Stimulated activated effector memory CD8-positive, alpha-beta T cell treated with anti-CD3 and anti-CD28 coated beads, Interleukin-12 subunit alpha, Interleukin-12 subunit beta, amount 100 ng/mL, for 72 hours (primary cell): ENCODE results near the gene PTK7.
A peak's percentile ranks its signal among the peaks of the same experiment; 100 is the strongest.

Experiments used
- ATAC-seq: fragments of 150-1000 bp; cut with Tn5 transposase; 2 replicates; pipeline ENCODE4 v1.10.0; 2021
- DNase-seq, 2 donors: peaks; one replicate each; pipeline ENCODE4 v3.0.0; 2021 to 2022; ENCODE audit warnings: low spot score in 2 of 2
- H3K27ac Mint-ChIP-seq: one replicate; pipeline ENCODE4 v1.8.0; 2022; ENCODE audit warnings: mild to moderate bottlenecking, mixed read lengths
- H3K36me3 Mint-ChIP-seq: one replicate; pipeline ENCODE4 v1.8.0; 2022; ENCODE audit warnings: mild to moderate bottlenecking, mixed read lengths
- H3K4me1 Mint-ChIP-seq: one replicate; pipeline ENCODE4 v1.8.0; 2022; ENCODE audit warnings: mixed read lengths
- H3K4me3 Mint-ChIP-seq: one replicate; pipeline ENCODE4 v1.8.0; 2022; ENCODE audit warnings: mild to moderate bottlenecking, mixed read lengths
- H3K9me3 Mint-ChIP-seq: one replicate; pipeline ENCODE4 v1.8.0; 2022; ENCODE audit warnings: mixed read lengths

Gene PTK7

GRCh38 chr6:43047998-43048397 lies 28.1 kb upstream of the PTK7 start:
- Mint-ChIP-seq H3K36me3 (peaks cover 82% of the 10 kb centered on the region), H3K27ac (peak overlapping the region; percentile 38), H3K9me3 (no peaks in the 10 kb centered on the region), H3K4me3 (no peak overlapping the region), H3K4me1 (peaks cover 40% of the 10 kb centered on the region)
- DNase-seq (no peak), ATAC-seq (no peak)

DNA sequence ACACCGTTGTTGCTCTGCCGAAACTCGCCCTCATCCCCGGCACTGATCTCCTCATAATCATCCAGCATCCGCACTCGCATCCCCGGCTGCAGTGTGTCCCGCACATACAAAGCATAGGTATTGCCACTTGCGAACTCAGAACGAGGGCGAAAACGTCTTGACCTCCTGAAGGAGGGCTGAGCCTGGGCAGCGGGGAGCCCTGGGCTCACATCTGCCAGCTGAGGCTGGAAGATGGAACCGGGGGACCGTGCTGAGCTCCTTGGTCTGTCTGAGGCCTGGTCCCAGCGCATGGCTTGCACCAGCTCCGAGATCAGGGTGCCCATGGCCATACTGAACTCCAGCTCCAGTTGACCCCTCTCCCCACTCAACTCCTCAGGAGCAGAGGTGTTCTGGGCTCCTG lies 25.1 kb upstream of the PTK7 start:
- ATAC-seq = no peak
- Mint-ChIP-seq H3K27ac (peak overlapping the region; percentile 99), H3K4me3 (no peak overlapping the region)

GRCh38 chr6:43052225-43052841 lies 23.8 kb upstream of the PTK7 start:
- H3K4me1 Mint-ChIP-seq = peaks cover 47% of the 10 kb centered on the region
- H3K27ac Mint-ChIP-seq = peak overlapping the region; percentile 99
- DNase-seq (no peak), ATAC-seq (no peak)
- peak overlapping the region; percentile 97 for H3K4me3 Mint-ChIP-seq
- H3K36me3 Mint-ChIP-seq = peaks cover 90% of the 10 kb centered on the region
- no peaks in the 10 kb centered on the region for H3K9me3 Mint-ChIP-seq

More for the DNA sequence above, 25.1 kb upstream of the PTK7 start:
- H3K4me1 Mint-ChIP-seq = peaks cover 51% of the 10 kb centered on the region
- DNase-seq = no peak
- peaks cover 83% of the 10 kb centered on the region for H3K36me3 Mint-ChIP-seq
- H3K9me3 Mint-ChIP-seq = no peaks in the 10 kb centered on the region

DNA sequence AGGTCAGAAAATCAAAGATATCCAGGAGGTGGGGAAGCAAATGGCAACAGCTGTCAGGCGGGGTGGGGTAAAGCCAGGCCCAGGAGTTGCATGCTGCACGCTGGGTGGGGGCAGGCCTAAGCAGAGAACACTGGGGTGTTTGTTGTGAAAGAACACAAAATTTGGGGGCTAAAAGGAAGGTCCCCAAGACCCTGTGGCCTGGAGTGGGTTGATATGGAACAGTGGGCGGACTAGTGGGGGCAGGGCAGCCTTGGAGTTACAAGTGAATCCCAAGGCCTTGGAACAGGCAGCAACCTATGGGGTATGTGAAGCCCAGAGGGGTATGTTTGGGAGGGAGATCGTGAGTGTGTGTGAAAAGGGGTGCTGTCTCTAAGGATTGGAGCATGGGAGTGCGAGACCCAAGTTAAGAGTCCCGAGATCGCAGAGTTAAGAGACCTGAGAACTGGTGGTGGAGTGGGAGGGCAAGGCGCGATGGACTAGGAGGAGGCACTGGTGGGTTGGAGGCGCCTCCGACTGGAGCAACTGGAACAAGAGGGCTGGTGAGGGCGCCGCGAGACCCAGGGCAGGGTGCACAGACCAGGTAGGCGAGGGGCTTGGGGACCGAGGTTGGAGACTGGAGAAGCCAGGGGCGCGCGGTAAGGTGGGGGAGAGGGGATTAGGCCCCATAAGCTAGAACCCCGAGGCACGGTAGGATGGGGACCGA lies 23.1 kb upstream of the PTK7 start:
- Mint-ChIP-seq H3K27ac (peak overlapping the region; percentile 99), H3K4me3 (peak overlapping the region; percentile 97), H3K36me3 (peaks cover 90% of the 10 kb centered on the region), H3K9me3 (no peaks in the 10 kb centered on the region), H3K4me1 (peaks cover 51% of the 10 kb centered on the region)
- DNase-seq (no peak), ATAC-seq (peak; percentile 35)

GRCh38 chr6:43053545-43054205 lies 22.4 kb upstream of the PTK7 start, which contains the start of gene CUL7:
CUL7 (minus strand) TSS chr6:43053851; CDS start chr6:43052788, 1,063 bp downstream.
- peak within 1 kb of the TSS; percentile 99 for H3K27ac Mint-ChIP-seq
- H3K9me3 Mint-ChIP-seq = no peaks in the 10 kb centered on the region
- H3K4me1 Mint-ChIP-seq = peaks cover 58% of the 10 kb centered on the region
- H3K4me3 Mint-ChIP-seq = peak within 1 kb of the TSS; percentile 97
- peak; percentile 77 to 92 for DNase-seq
- H3K36me3 Mint-ChIP-seq = peaks cover 90% of the 10 kb centered on the region
- ATAC-seq = peak; percentile 98

DNA sequence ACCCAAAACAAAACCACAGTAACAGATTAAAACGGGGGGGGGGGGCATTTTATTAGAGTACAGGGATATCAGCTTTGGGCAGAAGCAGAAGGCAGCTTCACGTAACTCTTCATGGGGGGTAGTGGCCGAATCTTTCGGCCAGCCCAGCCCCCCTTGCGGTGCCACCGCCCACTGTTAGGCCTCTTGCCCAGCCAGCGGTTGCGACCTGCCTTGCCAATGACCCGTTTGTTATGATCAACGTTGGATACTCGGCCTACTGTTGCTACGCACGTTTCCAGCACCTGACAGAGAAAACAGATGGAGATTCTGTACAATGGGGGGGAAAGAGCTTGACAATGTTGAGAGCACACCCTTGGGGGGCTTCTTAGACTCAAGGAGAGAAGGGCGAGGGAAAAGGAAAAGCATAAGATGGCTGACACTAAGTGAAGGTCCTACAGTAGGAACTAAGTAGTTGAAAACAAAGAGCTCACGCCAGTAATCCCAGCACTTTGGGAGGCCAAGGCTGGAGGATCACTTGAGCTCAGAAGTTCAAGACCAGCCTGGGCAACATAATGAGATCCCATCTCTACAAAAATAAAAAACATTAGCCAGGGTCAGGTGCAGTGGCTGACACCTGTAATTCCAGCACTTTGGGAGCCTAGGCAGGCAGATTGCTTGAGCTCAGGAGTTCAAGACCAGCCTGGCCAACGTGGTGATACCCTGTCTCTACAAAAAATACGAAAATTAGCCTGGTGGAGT lies 21.7 kb upstream of the PTK7 start:
- peak overlapping the region; percentile 99 for H3K27ac Mint-ChIP-seq
- H3K36me3 Mint-ChIP-seq = peaks cover 84% of the 10 kb centered on the region
- no peaks in the 10 kb centered on the region for H3K9me3 Mint-ChIP-seq
- ATAC-seq (no peak), DNase-seq (no peak)
- H3K4me3 Mint-ChIP-seq = peak overlapping the region; percentile 97
- peaks cover 59% of the 10 kb centered on the region for H3K4me1 Mint-ChIP-seq

GRCh38 chr6:43055966-43056365 lies 20.1 kb upstream of the PTK7 start:
- Mint-ChIP-seq H3K36me3 (peaks cover 79% of the 10 kb centered on the region), H3K9me3 (no peaks in the 10 kb centered on the region), H3K4me3 (no peak overlapping the region), H3K4me1 (peaks cover 58% of the 10 kb centered on the region), H3K27ac (peak overlapping the region; percentile 23)
- DNase-seq (no peak), ATAC-seq (no peak)

DNA sequence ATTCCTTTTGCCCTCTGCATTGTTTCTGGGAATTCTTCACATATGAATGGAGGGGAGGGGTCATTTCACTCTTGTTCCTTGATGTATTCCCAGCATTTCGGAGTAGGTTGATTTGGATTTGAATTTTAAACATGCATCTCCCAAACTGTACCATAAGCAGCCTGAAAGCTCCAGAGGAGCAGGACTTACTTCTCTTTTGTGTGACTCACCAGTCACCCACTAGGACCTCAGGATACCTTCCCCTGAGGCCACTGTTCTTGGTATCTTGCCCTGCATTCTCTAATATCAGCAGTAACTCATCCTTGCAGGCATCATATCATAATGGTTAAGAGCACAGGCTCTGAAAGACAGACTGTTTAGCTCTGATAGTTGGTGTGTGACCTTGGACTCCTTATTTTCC lies 17.6 kb upstream of the PTK7 start:
- H3K4me1 Mint-ChIP-seq = peaks cover 40% of the 10 kb centered on the region
- peak overlapping the region; percentile 86 for H3K4me3 Mint-ChIP-seq
- H3K9me3 Mint-ChIP-seq = no peaks in the 10 kb centered on the region
- ATAC-seq (no peak), DNase-seq (no peak)
- peaks cover 64% of the 10 kb centered on the region for H3K36me3 Mint-ChIP-seq
- peak overlapping the region; percentile 98 for H3K27ac Mint-ChIP-seq

GRCh38 chr6:43059168-43060033 lies 16.7 kb upstream of the PTK7 start, which contains the start of the genes KLC4 and MRPL2:
KLC4 (plus strand) TSS chr6:43059631; CDS start chr6:43061336, 1,705 bp downstream.
MRPL2 (minus strand) TSS chr6:43059434; CDS start chr6:43059381, 53 bp downstream.
- peaks cover 32% of the 10 kb centered on the region for H3K4me1 Mint-ChIP-seq
- peak within 1 kb of the TSS; percentile 86 for H3K4me3 Mint-ChIP-seq
- peaks cover 55% of the 10 kb centered on the region for H3K36me3 Mint-ChIP-seq
- no peaks in the 10 kb centered on the region for H3K9me3 Mint-ChIP-seq
- peak within 1 kb of the TSS; percentile 98 for H3K27ac Mint-ChIP-seq
- ATAC-seq (peak; percentile 96), DNase-seq (peak; percentile 89 to 97)

- ATAC-seq (no peak), DNase-seq (no peak)
- H3K36me3 Mint-ChIP-seq = peaks cover 47% of the 10 kb centered on the region
- no peaks in the 10 kb centered on the region for H3K9me3 Mint-ChIP-seq
- peak overlapping the region; percentile 98 for H3K27ac Mint-ChIP-seq
- peak overlapping the region; percentile 86 for H3K4me3 Mint-ChIP-seq
- peaks cover 32% of the 10 kb centered on the region for H3K4me1 Mint-ChIP-seq
Measured at GRCh38 chr6:43060034-43060754, 15.9 kb upstream of the PTK7 start.

DNA sequence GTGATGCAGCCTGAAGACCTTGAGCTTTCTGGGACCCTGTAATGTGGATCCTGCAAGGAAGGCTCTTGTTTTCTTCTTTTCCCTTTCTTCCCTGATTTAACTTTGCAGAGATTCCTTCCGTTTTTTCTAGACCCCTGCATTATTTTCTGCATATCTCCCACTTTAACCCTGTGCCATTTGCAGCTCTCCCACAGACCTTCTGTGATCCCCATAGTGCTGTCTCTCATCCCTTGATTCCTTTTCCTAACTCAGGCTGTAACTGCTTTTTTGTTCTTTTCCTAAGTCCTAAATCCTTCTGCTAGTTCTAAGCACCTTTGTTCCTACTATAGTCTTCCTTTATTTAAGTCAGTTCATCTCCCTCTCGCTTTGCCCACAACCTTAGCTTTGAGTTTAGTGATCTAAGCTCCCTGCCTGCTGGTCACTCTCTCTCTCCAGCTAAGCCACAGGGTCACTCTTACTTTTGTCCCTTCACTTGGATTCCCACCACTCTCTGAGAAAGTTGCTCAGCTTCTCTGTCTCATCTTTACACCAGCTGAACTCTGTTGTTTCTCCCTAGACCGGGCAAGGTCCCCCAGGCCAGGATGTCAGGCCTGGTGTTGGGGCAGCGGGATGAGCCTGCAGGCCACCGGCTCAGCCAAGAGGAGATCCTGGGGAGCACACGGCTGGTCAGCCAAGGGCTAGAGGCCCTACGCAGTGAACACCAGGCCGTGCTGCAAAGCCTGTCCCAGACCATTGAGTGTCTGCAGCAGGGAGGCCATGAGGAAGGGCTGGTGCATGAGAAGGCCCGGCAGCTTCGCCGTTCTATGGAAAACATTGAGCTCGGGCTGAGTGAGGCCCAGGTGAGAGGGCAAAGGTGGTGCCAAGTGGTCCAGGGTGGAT lies 15.1 kb upstream of the PTK7 start:
- H3K36me3 Mint-ChIP-seq = peaks cover 39% of the 10 kb centered on the region
- no peaks in the 10 kb centered on the region for H3K9me3 Mint-ChIP-seq
- peaks cover 32% of the 10 kb centered on the region for H3K4me1 Mint-ChIP-seq
- ATAC-seq (no peak), DNase-seq (no peak)
- H3K4me3 Mint-ChIP-seq = peak overlapping the region; percentile 86
- peak overlapping the region; percentile 98 for H3K27ac Mint-ChIP-seq

- Mint-ChIP-seq H3K36me3 (peaks cover 30% of the 10 kb centered on the region), H3K4me3 (no peak overlapping the region), H3K27ac (no peak overlapping the region), H3K9me3 (no peaks in the 10 kb centered on the region), H3K4me1 (peaks cover 32% of the 10 kb centered on the region)
- DNase-seq = no peak
- ATAC-seq = no peak
Measured at GRCh38 chr6:43061861-43062260, 14.3 kb upstream of the PTK7 start.

- peaks cover 29% of the 10 kb centered on the region for H3K4me1 Mint-ChIP-seq
- peaks cover 21% of the 10 kb centered on the region for H3K36me3 Mint-ChIP-seq
- no peak overlapping the region for H3K27ac Mint-ChIP-seq
- DNase-seq = no peak
- no peak for ATAC-seq
- H3K9me3 Mint-ChIP-seq = no peaks in the 10 kb centered on the region
- no peak overlapping the region for H3K4me3 Mint-ChIP-seq
Measured at GRCh38 chr6:43062818-43063217, 13.3 kb upstream of the PTK7 start.
